Measurements from ENCODE around the gene PTGFRN.

Gene PTGFRN

GRCh38 chr1:117038236-117038635, 128.5 kb downstream of the PTGFRN start:
- Mint-ChIP-seq H3K9me3 (peaks cover 4% of the 10 kb centered on the region), H3K4me1 (no peaks in the 10 kb centered on the region), H3K4me3 (no peak overlapping the region)

More at GRCh38 chr1:117038236-117038635, 128.5 kb downstream of the PTGFRN start:
- ATAC-seq (no peak), DNase-seq (no peak)
- peaks cover 4% of the 10 kb centered on the region for H3K36me3 Mint-ChIP-seq (ENCODE audit: low read depth)
- H3K27me3 Mint-ChIP-seq = no peaks in the 10 kb centered on the region
- H3K27ac Mint-ChIP-seq = no peak overlapping the region

All from activated naive CD8-positive, alpha-beta T cell treated with anti-CD3 and anti-CD28 coated beads, Interleukin-2, amount 50 U/mL, for 24 hours (primary cell).